HG02938 (cell line): ENCODE data around the gene INO80B.
"Not testable (repeated sequence)": the region's sequence is repeated elsewhere in the genome, so short reads cannot be mapped to it uniquely, and the experiment has no call there.

Experiments used
- ATAC-seq: cut with Tn5 transposase; IDR thresholded peaks from one replicate; pipeline ENCODE4 v1.9.1; 2021; ENCODE audit warnings: mild to moderate bottlenecking, moderate library complexity; ENCODE audit not compliant: unreplicated experiment

The INO80B gene

DNA sequence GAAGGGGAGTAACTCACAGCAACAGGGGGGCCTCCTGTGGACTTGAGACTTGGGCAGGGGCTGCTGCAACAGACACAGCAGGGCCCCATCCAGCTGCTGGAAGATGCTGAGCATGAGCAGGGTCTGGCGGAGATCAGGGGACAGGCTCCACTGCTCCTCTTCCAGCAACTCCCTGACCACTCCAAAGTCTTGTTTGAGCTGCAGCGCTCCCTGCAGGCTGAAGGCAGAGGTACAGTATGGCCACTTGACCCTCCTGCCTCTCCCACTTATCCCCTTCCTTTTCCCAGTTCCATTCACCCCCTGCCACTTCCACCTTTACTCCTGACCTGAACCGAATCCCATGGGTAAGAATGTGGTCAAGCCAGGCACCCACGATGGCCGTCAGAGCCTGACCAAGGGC lies 20.0 kb downstream of the INO80B start:
- ATAC-seq: no peak

DNA sequence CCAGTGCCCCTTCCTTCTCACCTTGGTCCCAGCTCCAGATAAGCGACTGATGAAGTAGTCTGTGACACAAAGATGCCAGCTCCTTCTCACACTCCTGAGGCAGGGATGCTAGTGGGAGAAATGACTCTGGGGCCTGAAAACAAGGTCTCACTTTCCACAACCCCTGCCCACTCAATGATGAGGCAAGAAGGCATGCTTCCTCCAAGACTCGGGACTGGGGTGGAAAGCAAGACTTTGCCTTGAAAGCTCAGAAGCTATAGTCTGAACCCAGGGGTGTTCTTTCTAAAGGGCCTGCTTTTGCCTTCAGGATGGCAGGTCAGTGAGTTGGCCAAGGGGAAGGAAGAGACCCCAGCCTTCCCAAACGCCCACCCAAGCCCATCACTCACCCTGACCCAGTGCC lies 26.5 kb downstream of the INO80B start:
- no peak for ATAC-seq

GRCh38 chr2:74481961-74482800 lies 27.3 kb downstream of the INO80B start:
- ATAC-seq: peak; percentile 37

DNA sequence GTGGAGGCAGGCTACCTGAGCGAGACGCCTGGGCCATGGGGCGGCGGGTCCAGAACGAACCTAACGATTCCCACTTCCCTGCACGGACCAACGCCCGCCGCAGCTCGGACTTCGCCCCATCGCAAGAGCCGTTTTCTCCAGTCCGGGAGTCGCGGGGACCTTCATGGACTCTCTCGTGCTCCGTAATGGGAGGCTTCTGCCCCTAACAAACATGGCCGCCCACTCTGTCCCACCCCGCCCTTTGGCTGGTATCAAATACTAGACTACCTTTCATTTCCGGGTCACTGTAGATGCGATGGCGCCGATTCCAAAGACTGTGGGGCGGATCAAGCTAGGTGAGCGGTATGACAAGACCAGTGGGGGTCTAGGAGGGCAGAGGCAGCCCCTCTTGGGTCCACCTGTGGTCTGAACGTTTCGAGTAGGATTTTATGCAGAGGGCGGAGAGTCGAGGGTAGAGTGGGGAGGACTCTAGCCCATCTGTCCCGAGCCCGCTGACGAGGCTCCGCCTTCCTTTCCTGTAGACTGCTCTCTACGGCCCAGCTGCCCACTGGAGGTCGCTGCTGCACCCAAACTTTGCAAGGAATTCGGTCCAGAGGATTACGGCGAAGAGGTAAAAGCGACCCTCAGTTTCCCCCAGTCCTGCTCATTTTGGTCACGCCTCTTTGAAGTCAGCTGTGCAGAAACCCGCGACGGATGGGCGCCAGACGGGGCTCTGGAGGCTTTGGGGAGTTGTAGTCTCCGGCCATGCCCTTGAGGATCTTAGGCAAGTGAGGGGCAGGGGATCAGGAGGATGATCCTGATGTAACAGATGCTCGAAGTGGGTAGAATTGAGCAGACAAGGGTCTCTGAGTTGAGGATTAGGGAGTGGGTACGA lies 28.2 kb downstream of the INO80B start, which contains the start of the genes CCDC142 and TTC31:
TSS of gene CCDC142 (minus strand) at position 198 of the 874 bp plus-strand sequence. CDS start at position 37, 161 bp downstream.
TSS of gene TTC31 (plus strand) at position 281 of the 874 bp plus-strand sequence. CDS start at position 296, 15 bp downstream.
- ATAC-seq: peak; percentile 91

DNA sequence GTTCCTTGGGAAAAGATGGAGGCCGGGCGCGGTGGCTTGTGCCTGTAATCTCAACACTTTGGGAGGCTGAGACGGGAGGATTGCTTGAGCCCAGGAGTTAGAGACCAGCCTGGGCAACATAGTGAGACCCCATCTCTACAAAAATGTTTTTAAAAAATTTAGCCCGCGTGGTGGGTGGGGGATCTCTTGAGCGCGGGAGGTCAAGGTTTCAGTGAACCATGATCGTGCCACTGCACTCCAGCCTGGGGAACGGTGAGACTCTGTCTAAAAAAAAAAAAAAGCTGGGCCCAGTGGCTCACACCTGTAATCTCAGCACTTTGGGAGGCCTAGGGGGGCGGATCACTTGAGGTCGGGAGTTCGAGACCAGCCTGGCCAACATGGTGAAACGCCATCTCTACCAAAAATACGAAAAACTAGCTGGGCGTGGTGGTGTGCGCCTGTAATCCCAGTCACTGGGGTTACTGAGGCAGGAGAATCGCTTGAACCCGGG lies 28.8 kb downstream of the INO80B start:
- ATAC-seq: not testable (repeated sequence)

- ATAC-seq: no peak
Measured at GRCh38 chr2:74486141-74486540, 31.3 kb downstream of the INO80B start.

DNA sequence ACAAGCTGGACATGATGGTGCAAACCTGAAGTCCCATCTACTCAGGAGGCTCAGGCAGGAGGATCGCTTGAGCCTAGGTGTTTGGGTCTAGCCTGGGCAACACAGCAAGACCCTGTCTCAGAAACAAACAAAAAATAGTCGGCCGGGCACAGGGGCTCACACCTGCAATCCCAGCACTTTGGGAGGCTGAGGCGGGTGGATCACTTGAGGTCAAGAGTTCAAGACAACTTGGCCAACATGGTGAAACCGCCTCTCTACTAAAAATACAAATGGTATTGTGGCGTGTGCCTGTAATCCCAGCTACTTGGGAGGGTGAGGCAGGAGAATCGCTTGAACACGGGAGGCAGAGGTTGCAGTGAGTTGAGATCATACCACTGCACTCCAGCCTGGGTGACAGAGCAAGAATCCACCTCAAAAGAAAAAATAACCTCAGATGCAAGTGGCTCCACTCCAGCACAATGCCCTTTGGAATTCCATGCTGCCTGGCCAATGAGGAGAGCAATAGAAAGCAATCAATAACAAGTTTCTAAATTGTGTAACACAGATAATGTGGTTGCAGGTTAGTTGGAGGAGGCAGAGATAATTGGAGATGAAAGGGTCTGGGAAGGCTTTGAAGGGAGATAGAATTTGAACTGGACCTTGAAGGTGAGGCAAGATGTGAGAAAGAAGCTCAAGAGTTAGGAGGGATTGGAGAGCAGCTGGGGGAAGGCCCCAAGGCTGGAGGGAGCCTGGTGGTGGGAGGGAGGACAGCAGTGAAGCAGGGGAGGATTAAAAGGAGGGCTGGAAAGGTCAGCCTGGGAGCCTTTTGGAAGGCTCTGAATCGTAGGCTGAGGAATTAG lies 34.0 kb downstream of the INO80B start:
- no peak for ATAC-seq

GRCh38 chr2:74489906-74490305 lies 35.0 kb downstream of the INO80B start:
- ATAC-seq: no peak

GRCh38 chr2:74491648-74492544 lies 37.0 kb downstream of the INO80B start:
- no peak for ATAC-seq

DNA sequence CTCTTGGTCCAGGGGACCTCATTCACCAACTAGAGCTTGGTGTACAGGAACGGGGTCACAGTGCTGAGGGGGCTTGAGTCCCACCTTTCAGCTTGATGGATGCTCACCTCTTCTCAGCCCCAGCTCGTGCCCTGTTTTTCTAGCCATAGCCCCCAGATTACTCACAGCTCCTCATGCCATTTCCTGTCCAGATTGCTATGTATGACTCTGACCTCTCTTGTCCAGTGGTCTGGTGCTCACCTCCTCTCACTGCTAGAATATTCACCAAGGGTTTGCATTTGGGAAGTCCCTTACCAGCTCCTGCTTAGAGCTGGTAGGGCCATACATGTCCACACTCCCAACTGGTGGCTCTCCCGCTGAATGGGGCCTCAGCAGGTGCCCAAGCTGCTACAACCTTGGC lies 38.7 kb downstream of the INO80B start:
- no peak for ATAC-seq

- ATAC-seq: no peak
Measured at GRCh38 chr2:74495440-74495839, 40.6 kb downstream of the INO80B start.

- ATAC-seq: no peak
Measured at GRCh38 chr2:74496997-74497776, 42.3 kb downstream of the INO80B start.

DNA sequence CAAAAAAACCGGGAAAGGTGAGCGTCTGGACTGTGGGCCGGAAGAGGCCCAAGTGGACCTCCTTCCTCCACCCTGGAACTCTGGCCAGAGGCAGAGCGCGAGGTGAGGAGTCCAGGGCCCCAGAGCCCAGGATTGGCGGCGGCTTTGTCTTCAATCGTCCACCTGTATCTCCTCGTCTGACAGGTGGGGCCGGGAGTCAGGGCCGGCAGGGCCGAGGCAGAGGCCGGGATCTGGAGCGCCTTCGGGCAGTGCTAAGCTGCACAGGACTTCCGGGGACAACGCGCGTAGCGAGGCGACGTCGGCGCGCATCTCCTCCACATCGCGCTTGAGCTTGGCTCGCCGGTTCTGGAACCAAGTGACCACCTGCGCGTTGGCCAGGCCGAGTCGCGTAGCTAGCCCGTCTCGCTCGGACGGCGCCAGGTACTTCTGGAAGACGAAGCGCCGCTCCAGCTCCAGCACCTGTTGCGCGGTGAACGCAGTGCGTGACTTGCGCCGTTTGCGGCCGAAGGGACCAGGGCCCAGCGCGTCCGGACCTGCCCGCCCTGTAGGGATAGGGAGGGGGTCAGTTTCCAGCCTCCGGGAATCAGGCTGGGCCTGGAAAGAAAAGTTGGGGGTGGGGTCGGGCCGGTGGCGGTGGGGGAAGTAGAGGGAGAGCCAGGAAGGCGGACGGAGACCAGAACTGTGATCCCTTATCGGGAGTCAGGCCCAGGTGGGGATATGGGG lies 43.1 kb downstream of the INO80B start:
- ATAC-seq: no peak

- ATAC-seq: no peak
Measured at GRCh38 chr2:74498500-74499266, 43.8 kb downstream of the INO80B start.

- ATAC-seq: no peak
Measured at GRCh38 chr2:74499267-74499939, 44.5 kb downstream of the INO80B start, which contains the start of gene LBX2. Gene LBX2, minus strand, starts transcription at chr2:74499603. Its CDS starts 66 bp downstream, at chr2:74499537.

- ATAC-seq: no peak
Measured at GRCh38 chr2:74499940-74500577, 45.2 kb downstream of the INO80B start.
